Stimulated activated CD8-positive, alpha-beta memory T cell treated with anti-CD3 and anti-CD28 coated beads, Interleukin-4, amount 100 ng/mL, for 1 hour (primary cell): ENCODE data around the gene USF2.
"Not testable (repeated sequence)": the region's sequence is repeated elsewhere in the genome, so short reads cannot be mapped to it uniquely, and the experiment has no call there.

ENCODE experiments used
- DNase-seq, 2 donors: peaks; one replicate each; pipeline ENCODE4 v3.0.0-alpha.2; 2020; ENCODE audit warnings: low read depth in 2 of 2, low spot score in 1 of 2

Gene USF2

DNA sequence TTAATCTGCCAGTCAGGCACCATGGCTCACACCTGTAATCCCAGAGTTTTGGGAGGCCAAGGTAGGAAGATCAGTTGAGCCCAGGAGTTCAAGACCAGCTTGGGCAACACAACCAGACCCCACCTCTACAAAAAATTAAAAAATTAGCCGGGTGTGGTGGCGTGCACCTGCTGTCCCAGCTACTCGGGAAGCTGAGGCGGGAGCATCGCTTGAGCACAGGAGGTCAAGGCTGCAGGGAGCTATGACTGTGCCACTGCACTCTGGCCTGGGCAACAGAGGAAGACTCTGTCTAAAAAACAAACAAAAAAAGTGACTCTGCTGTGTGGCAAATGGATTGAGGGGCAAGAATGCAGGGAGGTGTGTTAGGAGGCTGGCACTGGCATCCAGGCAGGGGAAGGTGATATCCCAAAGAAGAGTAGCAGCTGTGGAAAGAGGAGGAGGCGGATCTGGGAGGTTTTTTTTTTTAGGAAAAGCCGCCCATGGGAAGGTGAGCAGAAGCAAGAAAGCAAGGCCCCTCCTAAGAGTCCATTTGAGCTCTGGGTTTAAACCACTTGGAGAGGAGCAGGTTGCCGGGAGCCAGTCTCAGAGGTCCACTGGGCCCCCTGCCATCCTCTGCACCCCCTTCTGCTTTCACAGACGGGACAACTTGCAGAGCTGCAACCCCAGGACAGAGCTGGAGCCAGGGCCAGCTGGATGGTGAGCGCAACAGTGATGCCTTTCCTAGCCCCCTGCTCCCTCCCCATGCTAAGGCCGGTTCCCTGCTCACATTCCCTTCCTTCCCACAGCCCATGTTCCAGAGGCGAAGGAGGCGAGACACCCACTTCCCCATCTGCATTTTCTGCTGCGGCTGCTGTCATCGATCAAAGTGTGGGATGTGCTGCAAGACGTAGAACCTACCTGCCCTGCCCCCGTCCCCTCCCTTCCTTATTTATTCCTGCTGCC, 15.7 kb downstream of the USF2 start:
- no peak for DNase-seq

GRCh38 chr19:35285095-35285449, 16.3 kb downstream of the USF2 start:
- no peak for DNase-seq

- DNase-seq: not testable (repeated sequence)
Observed at GRCh38 chr19:35285465-35285864, 16.7 kb downstream of the USF2 start.

- not testable (repeated sequence) for DNase-seq
Observed at GRCh38 chr19:35286101-35286500, 17.3 kb downstream of the USF2 start.

- DNase-seq: no peak
Observed at GRCh38 chr19:35287713-35288112, 19.0 kb downstream of the USF2 start.

DNA sequence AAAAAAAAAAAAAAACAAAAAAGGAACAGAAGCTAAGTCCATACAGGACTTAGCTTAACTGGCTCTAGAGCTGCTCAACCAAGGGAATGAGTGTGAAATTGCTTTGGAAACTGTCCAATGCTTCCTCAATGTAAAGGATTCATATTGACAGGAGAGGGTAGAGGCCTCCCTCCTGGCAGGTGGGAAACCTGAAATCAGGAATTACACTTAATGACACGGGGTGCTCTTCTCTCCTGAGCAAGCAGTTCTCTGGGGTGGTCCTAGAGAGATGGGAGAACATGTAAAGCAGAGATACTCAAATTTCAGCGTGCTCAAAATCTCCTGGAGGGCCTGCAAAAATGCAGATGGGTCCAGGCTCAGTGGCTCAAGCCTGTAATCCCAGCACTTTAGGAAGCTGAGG, 19.6 kb downstream of the USF2 start:
- no peak for DNase-seq

DNA sequence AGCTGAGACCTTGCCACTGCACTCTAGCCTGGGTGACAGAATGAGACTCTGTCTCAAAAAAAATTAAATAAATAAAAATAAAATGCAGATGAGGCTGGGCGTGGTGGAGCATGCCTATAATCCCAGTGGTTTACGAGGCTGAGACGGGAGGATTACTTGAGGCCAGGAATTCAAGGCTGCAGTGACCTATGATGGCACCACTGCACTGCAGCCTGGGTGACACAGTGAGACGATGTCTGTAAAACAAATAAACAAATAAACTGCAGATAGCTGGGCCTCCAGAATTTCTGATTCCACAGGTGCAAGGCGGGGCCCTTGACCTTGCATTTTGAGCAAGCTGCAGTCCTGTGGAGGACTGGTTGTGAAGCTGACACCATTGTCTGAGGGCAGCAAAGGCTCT, 20.1 kb downstream of the USF2 start:
- no peak for DNase-seq

DNA sequence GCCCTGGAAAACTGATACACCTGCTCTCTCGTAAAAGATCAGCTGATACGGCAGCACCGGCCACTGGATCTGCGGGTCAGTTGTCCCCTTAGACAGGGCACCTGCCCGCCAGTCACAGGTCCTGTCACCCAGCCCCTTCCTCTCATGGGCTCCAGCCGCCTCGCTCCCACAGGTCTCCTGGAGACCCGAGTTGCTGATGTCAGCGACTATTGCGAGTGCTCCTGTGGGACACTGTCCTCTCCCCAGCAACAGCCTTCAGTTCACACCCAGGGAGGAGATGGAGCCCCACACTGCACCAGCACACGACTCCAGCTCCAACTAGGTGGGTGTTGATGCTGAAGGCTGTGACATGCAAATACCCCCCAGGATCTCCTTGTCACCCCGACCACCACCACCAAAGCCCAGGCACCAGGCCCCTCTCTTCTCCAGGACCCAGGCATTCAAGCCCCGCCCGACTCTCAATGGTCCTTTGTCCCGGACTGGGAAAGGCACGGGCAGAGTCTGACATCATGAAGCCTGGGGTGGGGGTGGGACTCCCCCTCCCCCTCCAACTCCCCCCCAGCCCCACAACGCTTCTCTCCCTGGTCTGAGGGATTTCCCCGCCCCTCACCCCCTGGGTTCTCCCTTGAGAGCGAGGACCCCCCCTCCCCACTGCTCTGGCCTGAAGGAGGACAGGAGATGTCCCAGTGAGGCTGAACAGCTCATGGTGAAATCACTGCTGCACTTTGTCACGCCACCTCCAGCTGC, 21.8 kb downstream of the USF2 start:
- DNase-seq: no peak

DNA sequence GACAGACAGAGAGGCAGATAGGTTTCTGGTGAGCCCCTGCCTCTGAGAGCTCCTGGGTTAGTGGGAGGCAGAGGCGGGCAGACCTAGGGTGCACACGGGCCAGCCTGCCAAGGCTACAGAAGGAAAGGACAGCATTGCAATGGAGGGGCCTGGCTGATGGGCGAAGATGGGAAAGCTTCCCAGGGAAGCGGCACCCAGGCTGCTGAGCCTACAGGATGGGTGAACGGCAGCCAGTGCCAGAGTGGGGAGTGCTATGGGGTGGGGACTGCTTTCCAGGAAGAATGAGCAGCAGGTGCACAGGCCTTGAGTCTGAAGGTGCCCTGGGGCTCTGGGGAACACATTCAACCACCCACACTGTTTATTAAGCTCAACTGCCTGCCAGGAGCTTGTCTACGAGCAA, 22.5 kb downstream of the USF2 start:
- DNase-seq: no peak

- DNase-seq: no peak
Observed at GRCh38 chr19:35291916-35292315, 23.2 kb downstream of the USF2 start, which contains the start of gene MAG. Gene MAG, plus strand, starts transcription at chr19:35292161. Its CDS starts 3,248 bp downstream, at chr19:35295409.

DNA sequence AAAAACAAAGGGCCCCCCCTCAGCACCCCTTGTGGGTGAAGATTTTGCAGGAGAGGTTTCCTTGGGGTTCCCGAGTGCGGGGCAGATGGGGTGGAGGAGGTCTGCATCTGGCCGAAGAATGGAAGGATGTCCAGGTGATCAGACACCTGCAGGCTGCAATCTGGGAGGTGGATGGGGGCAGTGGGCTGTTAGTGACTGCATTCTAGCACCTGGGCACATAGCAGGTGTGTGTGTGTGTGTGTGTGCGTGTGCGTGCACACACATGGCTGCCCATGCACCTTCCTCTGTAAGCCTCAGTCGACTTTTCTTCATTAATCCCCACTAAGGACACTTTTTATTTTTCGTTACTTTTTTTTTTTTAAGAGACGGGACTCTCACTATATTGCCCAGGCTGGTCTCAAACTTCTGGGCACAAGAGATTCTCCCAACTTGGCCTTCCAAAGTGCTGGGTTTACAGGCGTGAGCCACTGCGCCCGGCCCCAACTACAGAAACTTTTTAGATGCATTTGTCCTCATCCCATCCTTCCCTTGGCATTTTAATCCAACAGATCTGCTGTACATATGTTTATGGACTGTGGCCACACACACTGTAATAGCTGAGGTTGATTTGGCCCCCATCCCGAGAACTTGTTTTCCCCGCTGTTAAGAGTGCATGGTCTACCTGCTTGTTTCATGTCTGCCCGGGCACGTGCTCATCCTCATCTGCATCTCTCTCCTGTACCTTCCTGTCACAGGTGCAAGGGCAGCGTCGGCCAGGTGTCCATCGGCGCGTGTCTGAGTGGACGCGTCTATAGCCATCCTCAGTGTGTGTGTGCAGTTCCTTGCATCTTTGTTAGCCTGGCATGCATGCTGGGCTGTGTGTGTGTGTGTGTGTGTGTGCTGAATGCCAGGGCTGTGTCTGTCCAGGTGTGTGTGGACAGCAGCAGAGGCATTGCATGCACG, 23.9 kb downstream of the USF2 start:
- no peak for DNase-seq

GRCh38 chr19:35293363-35293739, 24.6 kb downstream of the USF2 start:
- no peak for DNase-seq

- DNase-seq: no peak
Observed at GRCh38 chr19:35293808-35294207, 25.0 kb downstream of the USF2 start.

DNA sequence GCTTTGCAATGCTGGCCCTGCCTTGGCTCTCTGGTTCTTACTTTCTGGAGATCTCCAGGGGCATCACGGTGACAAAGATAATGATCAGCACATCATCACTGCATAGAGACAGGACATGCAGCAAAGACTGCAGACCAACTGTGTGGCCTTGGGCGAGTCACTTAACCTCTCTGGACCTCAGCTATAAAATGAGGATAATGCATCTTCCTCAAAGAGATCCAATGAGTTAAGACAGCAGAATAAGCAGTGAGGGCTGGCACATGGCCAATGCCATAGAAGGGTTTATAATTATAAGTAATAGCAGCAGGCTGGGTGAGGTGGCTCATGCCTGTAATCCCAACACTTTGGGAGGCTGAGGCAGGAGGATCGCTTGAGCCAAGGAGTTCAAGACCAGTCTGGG, 25.6 kb downstream of the USF2 start:
- DNase-seq: no peak

- DNase-seq: no peak
Observed at GRCh38 chr19:35294859-35295791, 26.4 kb downstream of the USF2 start.

DNA sequence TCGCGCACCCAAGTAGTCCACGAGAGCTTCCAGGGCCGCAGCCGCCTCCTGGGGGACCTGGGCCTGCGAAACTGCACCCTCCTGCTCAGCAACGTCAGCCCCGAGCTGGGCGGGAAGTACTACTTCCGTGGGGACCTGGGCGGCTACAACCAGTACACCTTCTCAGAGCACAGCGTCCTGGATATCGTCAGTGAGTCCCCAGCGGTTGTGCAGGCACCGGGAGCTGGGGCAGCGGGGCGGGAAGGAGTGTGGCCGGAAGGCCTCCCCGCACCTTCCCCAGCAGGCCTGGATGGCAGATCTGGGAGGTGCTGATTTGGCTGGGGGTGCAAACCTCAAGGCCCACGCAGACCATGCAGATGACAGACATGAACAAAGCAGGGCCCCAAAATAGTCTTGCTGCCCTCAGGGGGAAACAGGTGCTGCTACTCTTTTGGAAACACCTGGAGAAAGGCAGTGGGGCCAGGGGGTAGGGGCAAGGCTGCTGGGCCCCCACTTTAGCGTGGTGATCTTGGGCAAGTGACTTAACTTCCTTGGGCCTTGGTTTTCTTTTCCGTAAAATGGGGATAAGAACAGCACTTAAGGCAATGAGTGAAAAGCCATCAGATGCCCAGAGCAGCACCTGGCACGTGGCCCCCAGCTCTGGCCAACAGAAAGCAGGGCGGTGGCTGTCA, 27.2 kb downstream of the USF2 start:
- peak in 1 of 2 donors; percentile 9 for DNase-seq

GRCh38 chr19:35296644-35297514, 28.1 kb downstream of the USF2 start:
- no peak for DNase-seq

DNA sequence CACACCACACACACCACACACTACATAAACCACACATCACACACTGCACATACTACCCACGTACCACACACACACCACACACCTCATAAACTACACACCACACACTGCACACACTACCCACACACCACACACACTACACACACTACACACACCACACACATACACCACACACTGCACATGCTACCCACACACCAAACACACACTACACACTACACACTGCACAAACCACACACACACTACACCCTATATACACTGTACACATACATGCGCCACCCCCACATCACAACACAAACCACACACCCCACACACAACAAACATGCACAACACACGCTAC, 28.7 kb downstream of the USF2 start:
- no peak for DNase-seq

- DNase-seq: no peak
Observed at GRCh38 chr19:35297922-35298321, 29.2 kb downstream of the USF2 start.
